T-helper 2 cell treated with Interferon-gamma antibody and Interleukin-4, amounts not matched to agents 100 ng/mL and 5 ng/mL, for 36 hours (primary cell): ENCODE data around the gene NLRC3. TPM values are rescaled to one million over a fixed set of nuclear protein-coding genes. Genes with fewer than 3 reads are reported as not detected.

Experiments used
- intact Hi-C: fragments of 100-400 bp; cut with micrococcal nuclease; formaldehyde crosslinking; loops from one replicate; pipeline ENCODE4 v1.15.1; 2023
- total RNA-seq: library from RNA; stranded (reverse); gene quantifications from 2 replicates; pipeline ENCODE4 v1.2.3, GENCODE V29; 2022

NLRC3 gene
- total RNA-seq, 1 donor from 2014 or later: 89.9 TPM

GRCh38 chr16:3599121-3599520, 21.9 kb upstream of the NLRC3 start:
- intact Hi-C loops: no loop called here

- intact Hi-C loops: no loop called here
These were observed 21.0 kb upstream of the NLRC3 start for GRCh38 chr16:3598236-3598635.

- intact Hi-C loops: no loop called here
These were observed 20.5 kb upstream of the NLRC3 start for GRCh38 chr16:3597676-3598075.

- intact Hi-C loops: no loop called here
These were observed 20.0 kb upstream of the NLRC3 start for GRCh38 chr16:3597226-3597625.

- intact Hi-C loops: no loop called here
These were observed 19.1 kb upstream of the NLRC3 start for GRCh38 chr16:3596101-3596861.

GRCh38 chr16:3595521-3596021, 18.4 kb upstream of the NLRC3 start:
- intact Hi-C loops: no loop called here

GRCh38 chr16:3595110-3595486, 17.9 kb upstream of the NLRC3 start:
- intact Hi-C loops: no loop called here

- intact Hi-C loops: no loop called here
These were observed 17.3 kb upstream of the NLRC3 start for GRCh38 chr16:3594316-3595109.

GRCh38 chr16:3592559-3592958, 15.4 kb upstream of the NLRC3 start:
- intact Hi-C loops: no loop called here

- intact Hi-C loops: no loop called here
These were observed 14.8 kb upstream of the NLRC3 start for GRCh38 chr16:3591991-3592390.

GRCh38 chr16:3591436-3591803, 14.2 kb upstream of the NLRC3 start:
- intact Hi-C loops: no loop called here

- intact Hi-C loops: no loop called here
These were observed 13.7 kb upstream of the NLRC3 start for GRCh38 chr16:3590736-3591435.

GRCh38 chr16:3589991-3590701, 12.9 kb upstream of the NLRC3 start:
- intact Hi-C loops: no loop called here

- intact Hi-C loops: no loop called here
These were observed 12.3 kb upstream of the NLRC3 start for GRCh38 chr16:3589441-3589921.

GRCh38 chr16:3589001-3589400, 11.8 kb upstream of the NLRC3 start:
- intact Hi-C loops: no loop called here

GRCh38 chr16:3587547-3588110, 10.4 kb upstream of the NLRC3 start:
- intact Hi-C loops: no loop called here

- intact Hi-C loops: no loop called here
These were observed 7.2 kb upstream of the NLRC3 start for GRCh38 chr16:3584412-3584811.

GRCh38 chr16:3583303-3584038, 6.3 kb upstream of the NLRC3 start:
- intact Hi-C loops: no loop called here

GRCh38 chr16:3582276-3583165, 5.3 kb upstream of the NLRC3 start:
- intact Hi-C loops: no loop called here
